HG03039 (cell line): ENCODE data around the gene R3HDML.
"Not testable (repeated sequence)": the region's sequence is repeated elsewhere in the genome, so short reads cannot be mapped to it uniquely, and the experiment has no call there.

Experiments used
- ATAC-seq: cut with Tn5 transposase; IDR thresholded peaks from one replicate; pipeline ENCODE4 v1.9.1; 2021; ENCODE audit warnings: mild to moderate bottlenecking, moderate library complexity; ENCODE audit not compliant: unreplicated experiment

R3HDML gene, protein sequence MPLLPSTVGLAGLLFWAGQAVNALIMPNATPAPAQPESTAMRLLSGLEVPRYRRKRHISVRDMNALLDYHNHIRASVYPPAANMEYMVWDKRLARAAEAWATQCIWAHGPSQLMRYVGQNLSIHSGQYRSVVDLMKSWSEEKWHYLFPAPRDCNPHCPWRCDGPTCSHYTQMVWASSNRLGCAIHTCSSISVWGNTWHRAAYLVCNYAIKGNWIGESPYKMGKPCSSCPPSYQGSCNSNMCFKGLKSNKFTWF

DNA sequence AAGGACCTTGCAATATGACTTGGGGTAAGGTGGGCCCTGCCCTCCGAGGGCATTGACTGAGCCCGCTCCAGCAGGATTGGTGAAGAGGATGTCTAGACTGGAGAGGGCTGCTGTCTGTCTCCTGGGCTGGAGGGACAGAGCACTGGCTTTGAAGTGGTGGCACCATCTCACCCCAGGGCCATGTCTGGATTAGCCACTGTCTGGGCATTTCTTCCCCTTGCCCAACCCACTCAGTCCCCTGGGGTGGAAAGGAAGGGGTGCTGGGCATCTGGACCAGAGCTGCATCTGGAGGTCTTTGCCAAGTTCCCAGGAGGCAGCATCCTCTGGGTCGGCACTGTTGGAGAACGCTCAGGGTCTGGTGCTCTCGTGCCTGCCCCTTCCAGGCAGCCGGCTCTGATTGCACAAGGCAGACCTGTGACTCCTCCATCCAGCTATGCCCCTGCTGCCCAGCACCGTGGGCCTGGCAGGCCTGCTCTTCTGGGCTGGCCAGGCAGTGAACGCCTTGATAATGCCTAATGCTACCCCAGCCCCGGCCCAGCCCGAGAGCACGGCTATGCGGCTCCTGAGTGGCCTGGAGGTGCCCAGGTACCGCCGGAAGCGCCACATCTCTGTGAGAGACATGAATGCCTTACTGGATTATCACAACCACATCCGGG lies at the start of gene R3HDML:
Gene R3HDML, plus strand, starts transcription at position 319 of the 656 bp plus-strand sequence. Its CDS starts 115 bp downstream, at position 434.
- ATAC-seq, result no peak

DNA sequence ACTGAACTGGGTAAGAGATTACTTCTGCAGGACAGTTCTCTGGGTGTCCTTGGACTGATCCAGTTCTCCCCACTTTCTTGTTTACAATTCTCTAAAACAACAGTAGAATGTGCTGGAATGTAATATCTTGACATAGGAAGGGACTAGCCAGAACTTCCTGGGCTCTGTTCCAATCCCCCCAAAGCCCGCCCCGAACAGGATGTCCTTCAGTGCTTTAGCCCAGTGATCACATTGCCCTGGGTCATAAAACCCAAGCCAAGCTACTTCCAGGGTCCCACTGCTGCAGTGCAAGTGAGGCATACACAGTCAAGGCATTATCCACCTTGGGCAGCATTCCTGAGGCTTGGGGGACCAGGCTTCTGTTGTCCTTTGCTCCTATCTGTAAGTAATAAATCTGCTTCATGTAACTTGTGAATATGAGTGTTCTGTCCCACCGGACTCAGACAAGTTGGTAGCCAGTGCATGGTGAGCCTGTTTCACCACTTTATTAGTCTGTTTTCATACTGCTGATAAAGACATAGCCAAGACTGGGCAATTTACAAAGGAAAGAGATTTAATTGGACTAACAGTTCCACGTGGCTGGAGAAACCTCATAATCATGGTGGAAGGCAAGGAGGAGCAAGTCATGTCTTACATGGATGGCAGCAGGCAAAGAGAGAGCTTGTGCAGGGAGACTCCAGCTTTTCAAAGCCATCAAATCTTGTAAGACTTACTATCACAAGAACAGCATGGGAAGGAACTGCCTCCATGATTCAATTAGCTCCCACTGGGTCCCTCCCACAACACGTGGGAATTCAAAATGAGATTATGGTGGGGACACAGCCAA lies 49.4 kb upstream of the R3HDML start:
- ATAC-seq, result no peak

DNA sequence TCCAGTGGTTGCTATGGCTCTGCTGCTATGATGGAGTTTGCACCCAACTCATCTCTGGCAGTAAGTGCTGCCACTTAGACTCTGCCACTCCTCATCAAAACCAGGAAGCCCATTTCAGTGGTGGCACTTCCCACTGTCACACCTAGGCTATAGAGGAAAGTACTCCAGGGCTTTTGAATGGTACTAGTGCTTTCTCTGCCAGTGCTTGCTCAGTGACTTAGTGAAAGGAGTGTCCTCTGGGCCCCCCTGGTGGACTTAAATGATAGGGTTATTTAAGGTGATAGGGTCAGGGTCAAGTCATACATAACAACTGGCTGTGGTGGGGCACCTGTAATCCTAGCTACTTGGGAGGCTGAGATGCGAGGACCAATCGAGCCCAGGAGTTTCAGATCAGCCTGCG lies 48.6 kb upstream of the R3HDML start:
- no peak for ATAC-seq

DNA sequence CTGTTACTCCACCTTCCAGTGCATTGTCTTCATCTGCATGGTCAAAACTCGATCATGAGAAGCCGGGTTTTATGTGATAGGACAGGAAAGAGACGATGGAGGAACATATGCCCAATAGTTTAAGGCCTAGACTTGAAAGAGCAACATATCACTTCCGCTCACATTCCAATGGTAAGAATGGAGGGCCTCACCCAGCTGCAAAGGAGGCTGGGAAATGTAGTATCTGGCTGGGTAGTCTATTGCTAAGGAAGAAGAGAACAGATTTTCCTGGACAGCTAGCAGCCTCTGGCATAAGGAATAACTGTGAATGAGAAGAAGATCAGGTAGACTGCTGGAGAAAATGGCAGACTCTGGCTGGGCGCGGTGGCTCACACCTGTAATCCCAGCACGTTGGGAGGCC lies 45.1 kb upstream of the R3HDML start:
- no peak for ATAC-seq

DNA sequence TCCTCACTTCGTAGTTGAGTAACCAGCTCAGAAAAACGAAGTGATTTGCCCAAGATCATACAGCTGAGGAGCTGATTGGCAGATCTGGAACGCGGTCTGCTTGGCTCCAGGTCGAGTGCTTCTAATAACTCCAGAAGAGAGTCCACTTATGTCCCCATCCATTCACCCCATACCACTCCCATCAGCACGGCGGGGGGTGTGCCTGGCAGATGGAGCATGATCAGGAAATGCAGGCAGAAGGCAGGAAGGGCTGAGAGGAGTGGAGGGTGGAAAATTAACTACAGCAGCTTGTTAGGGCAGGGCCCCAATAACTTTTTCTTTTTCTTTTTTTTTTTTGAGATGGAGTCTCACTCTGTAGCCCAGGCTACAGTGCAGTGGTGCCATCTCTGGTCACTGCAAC lies 40.8 kb upstream of the R3HDML start:
- ATAC-seq, result no peak

DNA sequence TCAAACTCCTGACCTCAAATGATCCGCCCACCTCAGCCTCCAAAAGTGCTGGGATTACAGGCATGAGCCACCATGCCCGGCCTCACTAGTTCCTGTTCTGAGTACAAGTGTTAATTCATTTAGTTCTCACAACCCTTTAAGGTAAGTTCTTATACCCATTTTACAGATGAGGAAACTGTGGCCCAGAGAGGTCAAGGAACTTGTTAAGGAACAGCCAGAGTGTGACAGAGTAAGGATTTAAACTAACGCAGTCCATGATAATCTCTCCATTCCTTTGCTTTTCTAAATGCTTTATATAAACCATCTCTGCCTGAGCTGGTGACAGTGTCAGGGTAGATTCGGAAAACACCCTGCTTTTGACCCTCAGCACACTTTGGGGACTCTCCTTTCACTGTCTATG lies 39.1 kb upstream of the R3HDML start:
- no peak for ATAC-seq

DNA sequence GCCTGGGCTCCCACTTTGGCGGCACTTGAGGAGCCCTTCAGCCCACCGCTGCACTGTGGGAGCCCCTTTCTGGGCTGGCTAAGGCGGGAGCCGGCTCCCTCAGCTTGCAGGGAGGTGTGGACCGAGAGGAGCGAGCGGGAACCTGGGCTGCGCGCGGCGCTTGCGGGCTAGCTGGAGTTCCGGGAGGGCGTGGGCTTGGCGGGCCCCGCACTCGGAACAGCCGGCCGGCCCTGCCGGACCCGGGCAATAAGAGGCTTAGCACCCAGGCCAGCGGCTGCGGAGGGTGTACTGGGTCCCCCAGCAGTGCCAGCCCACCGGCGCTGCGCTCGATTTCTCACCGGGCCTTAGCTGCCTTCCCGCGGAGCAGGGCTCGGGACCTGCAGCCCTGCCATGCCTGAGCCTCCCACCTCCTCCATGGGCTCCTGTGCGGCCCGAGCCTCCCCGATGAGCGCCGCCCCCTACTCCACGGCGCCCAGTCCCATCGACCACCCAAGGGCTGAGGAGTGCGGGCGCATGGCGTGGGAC lies 37.8 kb upstream of the R3HDML start:
- not testable (repeated sequence) for ATAC-seq

DNA sequence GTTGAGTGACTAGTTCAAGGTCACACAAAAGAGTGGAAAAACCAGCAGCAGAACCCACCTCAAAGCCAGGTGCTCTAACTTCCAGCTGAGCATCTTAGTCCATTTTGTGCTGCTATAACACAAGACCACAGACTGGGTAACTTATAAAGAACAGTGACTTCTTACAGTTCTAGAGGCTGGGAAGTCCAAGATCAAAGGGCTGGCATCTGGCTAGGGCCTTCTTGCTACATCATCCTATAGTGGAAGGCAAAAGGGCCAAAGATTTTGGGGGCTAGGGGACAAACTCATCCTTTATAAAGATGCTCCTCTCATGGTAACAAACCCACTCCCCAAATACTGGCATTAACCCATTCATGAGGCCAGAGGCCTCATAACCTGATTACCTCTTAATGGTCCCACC lies 35.6 kb upstream of the R3HDML start:
- no peak for ATAC-seq

DNA sequence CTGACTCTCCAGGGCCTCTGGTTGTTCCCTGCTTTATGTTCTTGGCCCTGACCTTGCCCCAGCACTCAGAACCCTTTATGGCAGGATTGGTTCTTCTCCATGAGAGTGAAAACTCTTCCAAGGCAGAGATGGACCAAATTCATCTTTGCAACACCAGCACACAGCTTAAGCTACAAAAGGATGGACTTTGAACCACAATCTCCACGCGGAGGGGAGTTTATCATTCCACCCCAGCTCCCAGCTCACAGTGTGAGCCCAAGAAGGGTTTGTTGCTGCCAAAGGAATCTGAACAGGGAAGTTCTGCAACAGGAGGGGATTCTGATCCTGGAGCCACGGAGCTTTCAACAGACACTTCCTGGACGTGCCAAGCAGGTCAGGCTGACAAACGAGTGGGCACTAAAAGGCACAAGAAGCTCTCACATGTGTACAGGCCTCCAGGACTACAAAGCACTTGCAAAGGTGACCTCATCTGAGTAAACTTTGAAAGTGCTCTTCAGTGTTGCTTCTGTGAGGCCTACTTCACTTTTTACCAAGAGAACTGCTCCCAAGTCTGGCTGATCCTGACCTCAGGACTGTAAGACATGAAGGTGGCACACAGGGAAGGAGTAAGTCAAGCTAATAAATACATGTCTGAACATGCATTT lies 34.7 kb upstream of the R3HDML start:
- ATAC-seq, result no peak

DNA sequence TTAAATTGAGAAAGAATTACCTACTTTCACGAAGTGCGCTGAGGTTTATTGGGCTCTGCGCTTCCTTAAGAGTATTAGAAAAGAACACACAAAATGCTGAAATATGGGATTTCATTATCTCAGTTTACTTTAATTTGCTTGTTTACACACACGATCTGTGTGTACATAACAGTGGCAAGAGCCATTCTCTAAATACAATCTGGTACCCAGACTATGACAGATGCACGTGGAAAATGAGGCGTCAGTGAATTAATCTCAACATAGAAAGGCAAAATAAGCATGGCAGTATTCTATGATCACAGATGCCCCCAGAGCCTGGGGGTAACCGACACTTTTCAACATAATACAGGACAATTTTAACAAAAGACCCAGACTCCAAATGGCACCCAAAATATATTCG lies 34.1 kb upstream of the R3HDML start:
- ATAC-seq, result no peak

DNA sequence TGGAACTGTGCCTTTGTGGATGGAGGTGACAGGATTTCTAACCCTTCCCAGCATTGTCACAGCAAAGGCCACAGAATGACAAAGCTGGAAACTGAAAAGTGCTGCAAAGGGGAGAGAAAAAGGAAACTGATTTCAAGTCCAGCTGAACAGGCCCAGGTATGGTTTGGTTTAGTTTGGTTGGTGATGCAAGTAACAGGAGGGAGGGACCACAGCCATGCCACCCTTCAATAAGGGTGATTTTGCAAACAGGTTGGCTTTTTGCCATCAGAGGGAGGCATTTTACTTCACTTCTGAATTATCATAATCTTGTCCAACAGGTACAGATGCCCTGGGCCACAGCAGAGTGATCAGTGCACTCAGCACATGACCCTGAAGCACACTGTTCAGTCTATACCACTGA lies 32.5 kb upstream of the R3HDML start:
- ATAC-seq, result no peak

DNA sequence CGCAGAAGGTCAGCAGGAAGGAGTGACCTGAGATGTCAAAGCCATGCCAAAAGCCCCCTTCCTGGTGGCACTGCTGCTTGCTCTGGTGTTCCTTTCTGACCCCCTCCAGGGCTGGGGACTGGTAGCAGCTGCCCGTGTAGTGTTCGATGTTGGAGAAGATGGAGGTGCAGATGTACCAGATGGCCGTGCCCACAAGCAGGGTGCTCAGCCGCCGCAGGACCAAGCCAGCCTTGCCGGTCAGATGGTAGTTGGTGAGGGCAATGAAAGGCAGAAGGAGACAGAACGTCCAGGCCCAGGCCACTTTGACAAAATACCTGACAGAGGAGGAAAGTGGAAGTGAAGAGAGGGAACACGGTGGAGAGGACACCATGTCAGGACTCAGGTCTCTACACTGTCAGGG lies 29.9 kb upstream of the R3HDML start:
- ATAC-seq, result no peak

DNA sequence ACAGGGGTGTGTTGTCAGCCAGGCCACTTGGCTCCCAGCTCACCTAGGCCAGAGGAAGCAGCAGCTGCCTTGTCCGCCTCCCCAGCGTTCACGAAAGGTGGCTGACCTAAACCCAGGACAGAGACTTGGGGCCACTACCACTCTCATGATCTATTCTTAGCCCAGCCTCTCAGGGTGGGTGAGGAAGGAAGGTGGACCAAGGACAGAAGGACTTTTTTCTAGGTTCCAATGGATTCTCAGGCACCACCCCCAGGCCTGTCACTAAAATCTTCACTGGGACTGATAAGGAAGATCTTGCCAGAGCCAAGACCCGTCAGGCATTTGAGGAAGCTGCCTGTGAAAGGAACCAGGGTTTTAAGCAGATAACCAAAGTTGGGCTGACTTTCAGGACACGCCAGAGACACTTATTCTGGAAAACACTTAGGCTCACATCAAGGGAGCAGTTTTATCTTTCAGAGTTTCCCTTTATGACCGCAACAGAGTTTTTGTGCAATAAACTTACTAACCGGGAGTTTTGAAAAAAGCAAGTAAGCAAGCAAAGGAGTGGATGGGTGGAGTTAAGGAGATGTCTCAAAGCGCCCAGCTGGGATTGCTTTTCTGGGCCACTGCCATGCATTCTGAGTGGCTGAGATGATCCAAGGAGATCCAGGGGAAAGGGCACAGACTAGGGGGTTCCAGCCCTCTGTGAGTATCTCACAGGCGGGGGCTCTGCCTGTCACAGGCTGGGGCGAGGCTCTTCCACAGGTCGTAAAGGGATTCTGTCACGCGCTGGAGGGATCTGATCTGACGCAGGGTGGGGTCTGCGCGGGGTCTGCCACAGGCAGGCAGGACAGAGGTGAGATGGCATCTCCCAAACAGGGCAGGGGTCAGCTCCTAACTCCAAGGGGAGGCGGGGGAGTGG lies 26.8 kb upstream of the R3HDML start:
- ATAC-seq, result no peak

DNA sequence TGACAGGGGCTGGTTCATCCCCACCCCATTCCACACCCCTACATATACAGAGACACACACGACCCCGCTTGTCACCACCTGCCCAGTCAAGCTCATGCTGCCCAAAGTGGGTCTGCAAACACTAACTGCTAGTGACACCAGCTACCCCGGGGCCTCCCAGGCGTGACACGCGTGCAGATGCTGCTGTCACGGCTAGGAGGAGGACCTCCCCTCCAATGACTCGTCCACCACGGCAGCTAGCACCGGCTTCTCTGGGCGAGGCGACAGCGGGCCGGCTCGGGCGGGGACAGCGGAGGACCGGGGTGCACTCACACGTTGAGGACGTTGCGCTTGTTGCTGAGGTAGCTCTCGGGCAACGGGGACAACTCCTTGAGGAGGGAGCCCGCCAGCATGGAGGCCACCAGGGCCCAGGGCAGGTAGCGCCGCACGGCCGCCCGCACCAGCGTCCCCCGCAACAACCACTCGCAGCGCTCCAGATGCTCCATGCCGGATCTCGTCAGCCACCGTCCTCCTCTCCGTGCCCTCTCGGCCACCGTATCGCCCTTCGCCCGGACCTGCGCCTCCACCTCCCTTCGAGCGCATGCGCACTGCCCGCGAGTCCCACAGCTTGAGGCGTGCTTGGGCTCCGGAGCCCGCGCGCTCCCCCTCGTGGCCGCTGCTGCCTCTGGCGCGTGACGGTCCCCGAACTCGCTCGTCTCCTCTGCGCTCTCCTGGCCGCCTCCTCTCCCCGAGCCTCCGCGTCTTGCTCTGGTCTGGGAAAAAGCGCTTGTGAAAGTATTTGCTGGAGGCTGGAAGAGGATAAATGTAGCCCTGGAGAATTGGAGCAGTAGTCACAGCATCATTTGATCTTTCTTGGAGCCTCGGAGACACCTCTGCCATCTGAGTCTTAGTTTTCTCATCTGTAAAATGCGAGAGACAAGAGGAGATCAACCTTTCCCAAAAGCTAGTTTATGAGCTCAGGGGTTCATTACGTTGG lies 25.9 kb upstream of the R3HDML start, which contains the start of gene FITM2:
Gene FITM2, minus strand, starts transcription at position 539 of the 976 bp plus-strand sequence. Its CDS starts 54 bp downstream, at position 485.
- peak; percentile 80 for ATAC-seq

DNA sequence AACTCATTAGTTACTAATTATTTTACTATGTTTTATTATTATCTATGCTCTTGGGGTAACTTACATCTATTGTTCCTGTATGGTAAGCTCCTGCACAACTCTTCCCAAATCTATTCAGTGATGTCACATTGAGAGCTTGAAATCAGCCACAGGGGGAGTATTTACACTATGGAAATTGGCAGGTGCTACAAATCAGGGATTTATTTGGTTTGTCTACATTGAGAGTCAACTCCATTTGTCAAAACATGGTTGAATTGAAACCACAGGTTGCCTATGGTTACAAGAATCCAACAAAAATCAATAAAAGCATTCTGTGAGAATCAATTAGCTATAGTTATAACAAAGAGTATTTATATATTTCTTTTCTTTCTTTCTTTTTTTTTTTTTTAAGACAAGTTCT lies 22.0 kb upstream of the R3HDML start:
- ATAC-seq, result no peak

DNA sequence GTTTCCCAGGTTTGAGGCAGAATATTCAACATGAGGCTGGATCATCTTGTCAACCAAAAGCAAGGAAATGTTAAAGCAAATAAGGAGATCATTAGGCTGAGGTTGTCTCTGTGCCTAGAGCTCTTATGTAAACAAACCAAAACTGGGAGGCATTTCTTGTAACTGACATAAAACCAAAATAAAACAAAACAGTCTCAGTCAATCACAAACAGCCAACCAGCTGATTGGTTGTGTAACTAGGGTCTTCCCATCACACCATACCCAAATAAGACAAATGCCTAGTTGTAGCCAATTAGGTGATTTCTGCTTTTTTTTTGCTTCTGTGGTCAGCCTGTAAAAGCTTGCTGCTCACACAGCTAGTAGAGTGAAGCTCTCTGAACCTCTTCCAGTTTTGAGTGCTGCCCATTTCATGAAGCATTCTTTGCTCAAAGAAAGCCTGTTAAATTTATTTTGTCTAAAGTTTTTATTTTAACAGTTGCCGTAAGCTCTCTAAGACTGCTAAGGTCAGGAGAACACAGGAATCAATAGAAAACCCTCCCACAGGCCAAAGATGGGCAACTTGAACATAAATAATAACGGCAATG lies 16.9 kb upstream of the R3HDML start:
- no peak for ATAC-seq

DNA sequence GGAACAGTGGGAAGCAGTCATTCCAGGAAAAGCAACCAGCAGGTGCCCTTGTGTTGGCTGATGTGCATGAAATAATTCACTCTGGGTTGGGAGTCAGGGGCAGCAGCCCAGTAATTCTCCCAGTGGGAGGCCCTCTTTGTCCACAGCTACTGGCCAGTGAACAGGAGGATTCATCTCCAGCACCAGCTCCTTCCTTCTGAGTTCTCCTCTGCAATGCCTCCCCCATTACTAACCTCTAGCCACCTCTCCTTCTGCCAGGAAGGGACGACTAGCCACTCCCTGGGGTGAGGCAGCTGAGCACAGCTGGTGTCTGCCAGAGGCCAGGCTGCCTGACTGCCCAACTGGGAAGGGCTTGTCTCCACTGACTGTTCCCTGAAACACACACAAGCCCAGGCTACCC lies 12.5 kb upstream of the R3HDML start:
- ATAC-seq, result no peak

DNA sequence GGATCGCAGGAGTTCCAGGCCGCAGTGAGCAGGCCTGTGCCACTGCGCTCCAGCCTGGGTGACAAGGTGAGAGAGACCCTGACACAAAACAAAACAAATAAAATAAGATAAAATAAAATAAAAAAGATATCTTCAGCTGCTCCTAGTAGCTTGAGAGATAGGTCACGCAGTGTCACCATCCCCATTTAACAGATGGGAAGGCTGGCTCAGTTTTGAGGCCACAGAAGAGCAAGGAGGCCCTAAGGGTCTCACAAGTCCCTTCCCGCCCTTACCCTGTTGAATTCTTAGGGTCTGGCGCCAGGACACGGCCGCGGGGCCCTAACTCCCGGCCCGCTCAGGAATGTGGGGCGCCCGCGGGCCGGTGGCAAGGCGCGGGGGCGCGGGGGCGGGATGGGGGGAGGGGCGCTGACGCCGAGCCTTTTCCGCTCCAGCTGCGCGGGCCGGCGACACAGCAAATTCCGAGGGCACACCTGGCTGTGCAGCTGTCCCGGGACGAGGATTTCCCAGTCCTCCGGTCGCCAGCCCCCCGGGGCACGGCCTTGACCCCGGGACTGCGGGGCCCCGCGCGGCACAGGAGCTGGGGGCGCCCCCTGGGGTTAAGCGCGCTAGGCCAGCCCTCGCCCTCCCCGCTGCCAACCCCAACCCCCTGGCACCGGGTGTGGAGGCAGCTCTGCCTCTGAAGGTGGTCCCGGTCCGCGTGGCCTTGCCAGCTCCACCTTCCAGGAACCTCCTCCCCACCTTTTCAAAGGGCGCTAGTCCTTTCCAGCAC lies 10.3 kb upstream of the R3HDML start:
- ATAC-seq, result no peak
